Stimulated activated CD8-positive, alpha-beta memory T cell treated with anti-CD3 and anti-CD28 coated beads, Interleukin-4, amount 100 ng/mL, for 1 hour (primary cell): ENCODE data around the gene SLC37A2.

Experiments
- DNase-seq, 2 donors: peaks; one replicate each; pipeline ENCODE4 v3.0.0-alpha.2; 2020; ENCODE audit warnings: low read depth in 2 of 2, low spot score in 1 of 2

Gene SLC37A2

GRCh38 chr11:125108469-125108868 lies 45.4 kb downstream of the SLC37A2 start:
- DNase-seq = no peak

DNA sequence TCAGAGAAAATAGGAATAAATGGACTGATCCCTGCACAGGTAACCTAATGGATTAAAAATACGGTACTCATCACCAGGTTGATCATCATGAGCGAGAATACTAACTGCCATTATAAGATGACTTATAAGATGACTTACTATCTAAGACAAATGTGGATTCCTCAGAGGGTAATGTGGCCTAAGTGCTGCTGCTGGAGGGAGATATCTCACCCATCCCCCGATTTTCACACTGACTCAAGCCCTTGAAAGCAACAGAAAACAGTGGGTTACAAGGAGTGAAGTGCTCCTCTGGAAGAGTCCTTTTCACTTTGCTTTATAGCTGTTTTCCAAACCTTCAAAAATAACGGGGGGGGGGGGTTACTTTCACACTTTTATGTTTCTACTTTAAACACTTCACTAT lies 47.4 kb downstream of the SLC37A2 start:
- DNase-seq = no peak

DNA sequence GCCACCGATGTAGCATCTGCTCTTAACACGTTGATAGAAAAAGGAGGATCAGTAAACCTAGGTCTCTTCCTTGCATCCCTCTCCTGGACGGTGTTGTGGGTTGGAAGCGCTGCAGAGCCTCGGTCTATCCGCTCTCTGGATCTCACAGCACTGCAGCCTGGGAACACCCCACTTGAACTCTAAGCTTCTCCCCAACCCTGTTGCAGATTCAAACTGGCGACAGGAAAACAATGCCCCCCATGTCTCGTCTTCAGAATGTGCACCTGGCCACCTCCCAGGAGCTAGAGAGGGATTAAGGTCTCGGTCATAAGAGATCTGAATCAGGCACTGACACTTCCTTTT lies 47.9 kb downstream of the SLC37A2 start:
- DNase-seq = no peak

DNA sequence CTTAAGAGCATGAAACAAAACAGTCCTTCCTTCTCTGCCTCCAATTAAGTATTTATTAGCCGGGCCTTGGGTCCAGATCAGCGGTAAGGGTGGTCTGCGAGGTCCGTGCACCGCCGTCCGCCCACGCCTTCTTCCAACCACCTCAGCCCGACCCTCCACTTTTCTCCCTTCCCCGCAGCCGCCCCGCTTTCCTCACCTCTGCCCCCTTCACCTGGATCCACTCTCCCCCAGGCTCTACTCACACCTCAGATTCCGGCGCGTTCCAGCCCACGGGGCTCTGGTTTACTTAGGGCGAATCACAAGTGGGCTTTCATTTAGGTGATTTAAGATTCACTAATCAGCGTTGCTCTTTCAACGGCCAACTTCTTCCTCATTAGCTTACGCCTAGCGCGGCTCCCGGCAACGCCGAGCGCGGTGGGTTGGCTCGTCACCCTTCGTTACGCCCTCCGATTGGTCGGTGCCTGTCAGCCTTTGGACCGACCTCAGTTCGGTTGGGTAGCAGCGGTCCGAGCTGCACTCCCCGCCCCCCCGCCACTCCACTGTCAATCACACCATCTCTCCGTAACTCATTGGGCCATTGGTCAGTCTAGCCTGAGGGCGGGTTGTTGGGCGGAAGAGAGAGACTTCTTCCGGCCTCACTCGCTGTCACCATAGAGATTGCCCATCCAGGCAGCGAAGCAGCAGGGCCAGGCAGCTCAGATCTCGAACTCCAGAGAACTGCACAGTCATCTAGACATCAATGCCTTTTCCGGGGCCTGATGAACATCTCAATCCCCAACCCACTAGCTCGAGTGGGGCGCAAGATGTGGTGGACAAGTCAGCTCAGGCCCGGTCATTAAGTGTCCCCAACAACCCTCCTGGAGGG lies 48.5 kb downstream of the SLC37A2 start, which contains the start of gene TMEM218:
Gene TMEM218 (minus strand): TSS at position 284 of the 865 bp plus-strand sequence. CDS start 9,385 bp downstream, outside the sequence.
- DNase-seq = peak; percentile 90 to 91

DNA sequence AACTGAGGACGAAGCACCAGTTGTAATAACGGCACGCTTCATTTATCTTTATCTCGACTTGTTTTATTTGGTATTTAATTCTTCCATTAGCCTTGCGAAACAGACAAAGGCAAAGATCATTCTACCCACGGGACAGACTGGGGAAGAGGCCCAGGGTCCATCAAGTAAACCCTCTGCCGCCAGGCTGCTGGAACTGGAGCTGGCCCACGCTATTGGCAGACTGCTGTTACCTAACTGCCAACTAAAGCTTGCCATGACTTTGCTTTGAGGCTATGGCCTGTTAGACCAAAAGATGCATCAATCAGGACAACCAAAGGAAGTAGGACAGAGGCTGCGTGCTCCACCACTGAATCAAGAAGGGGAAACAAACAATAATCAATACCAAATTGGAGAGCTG lies 49.1 kb downstream of the SLC37A2 start:
- no peak for DNase-seq

DNA sequence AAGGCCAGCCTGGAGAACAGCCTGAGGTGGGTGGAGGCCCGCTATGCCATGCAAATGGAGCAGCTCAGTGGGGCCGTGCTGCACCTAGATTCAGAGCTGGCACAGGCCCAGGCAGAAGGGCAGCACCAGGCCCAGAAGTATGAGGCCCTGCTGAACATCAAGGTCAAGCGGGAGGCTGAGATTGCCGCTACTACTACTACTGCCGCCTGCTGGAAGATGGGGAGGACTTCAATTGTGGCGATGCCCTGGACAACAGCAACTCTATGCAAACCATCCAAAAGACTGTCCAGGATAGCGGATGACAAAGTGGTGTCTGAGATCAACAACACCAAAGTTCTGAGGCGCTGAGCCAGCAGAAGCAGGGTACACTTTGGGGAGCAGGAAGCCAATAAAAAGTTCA lies 51.4 kb downstream of the SLC37A2 start:
- no peak for DNase-seq

- DNase-seq = no peak
These were observed 54.3 kb downstream of the SLC37A2 start for GRCh38 chr11:125117429-125117828.

- DNase-seq = no peak
These were observed 60.3 kb downstream of the SLC37A2 start for GRCh38 chr11:125123194-125123946.

- DNase-seq = no peak
These were observed 61.0 kb downstream of the SLC37A2 start for GRCh38 chr11:125123947-125124617.

- DNase-seq = no peak
These were observed 61.5 kb downstream of the SLC37A2 start for GRCh38 chr11:125124618-125124992.

DNA sequence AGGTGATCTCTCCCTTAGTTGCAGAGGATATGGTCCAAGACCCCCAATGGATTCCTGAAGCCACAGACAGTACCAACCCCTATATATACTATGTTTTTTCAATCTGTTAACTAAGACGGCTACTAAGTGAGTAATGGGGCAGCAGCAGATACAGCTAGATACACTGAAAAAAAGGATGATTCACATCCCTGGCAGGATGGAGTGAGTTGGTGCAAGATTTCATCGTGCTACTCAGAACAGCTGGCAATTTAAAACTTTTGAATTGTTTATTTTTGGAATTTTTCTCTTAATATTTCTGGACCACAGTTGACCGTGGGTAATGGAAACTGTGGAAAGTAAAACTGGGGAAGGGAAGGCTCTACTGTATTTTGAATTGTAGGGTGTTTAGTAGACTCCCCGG lies 65.3 kb downstream of the SLC37A2 start:
- DNase-seq = no peak

DNA sequence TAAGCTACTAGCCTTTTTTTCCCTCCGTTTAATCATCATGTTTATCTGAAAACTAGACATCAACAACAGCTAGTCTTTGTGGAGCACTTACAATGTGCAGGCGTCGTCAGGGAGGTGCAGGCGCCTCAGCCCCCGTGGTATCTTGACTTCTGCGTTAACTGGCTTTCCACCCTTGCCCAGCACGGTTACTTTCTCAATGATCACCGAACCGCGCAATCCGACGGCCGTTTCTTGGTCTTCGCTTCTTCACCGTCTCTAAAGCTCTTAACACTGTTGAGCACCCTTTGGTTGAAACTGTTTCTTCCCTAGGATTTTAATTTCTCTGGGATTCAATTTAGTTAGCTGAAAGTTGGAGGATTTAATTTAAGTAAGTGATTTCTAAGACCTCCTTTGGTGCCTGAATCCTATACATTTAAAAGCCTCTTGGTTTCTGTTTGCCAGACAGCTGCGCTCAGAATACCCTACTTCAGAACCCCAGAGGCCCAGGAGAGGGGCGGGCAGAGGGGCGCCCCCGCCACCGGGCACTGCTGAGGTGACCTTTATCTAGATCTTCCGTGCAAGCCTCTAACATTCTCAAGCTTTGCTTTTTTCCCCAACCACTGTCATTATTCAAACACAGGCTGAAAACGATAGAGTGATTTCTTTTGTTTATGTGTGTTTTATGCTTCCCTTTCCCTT lies 66.3 kb downstream of the SLC37A2 start:
- DNase-seq = no peak

DNA sequence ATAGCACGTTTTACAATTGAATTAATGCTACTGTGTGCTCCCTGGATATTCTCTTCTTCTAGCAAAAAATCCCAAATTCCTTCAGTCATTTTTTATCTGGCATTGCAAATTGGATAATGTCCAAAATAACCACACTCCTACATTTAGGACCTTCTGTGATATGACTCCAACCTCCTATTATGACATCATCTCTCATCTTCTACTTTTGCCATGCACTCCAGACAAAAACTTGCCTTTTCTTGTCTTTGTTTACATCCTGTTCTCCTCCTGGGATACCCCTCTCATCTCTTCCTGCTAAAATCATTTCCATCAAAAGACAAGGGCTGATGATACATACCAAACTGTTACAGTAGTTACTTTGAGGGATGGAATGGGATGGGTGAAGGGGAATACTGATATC lies 69.0 kb downstream of the SLC37A2 start:
- no peak for DNase-seq

DNA sequence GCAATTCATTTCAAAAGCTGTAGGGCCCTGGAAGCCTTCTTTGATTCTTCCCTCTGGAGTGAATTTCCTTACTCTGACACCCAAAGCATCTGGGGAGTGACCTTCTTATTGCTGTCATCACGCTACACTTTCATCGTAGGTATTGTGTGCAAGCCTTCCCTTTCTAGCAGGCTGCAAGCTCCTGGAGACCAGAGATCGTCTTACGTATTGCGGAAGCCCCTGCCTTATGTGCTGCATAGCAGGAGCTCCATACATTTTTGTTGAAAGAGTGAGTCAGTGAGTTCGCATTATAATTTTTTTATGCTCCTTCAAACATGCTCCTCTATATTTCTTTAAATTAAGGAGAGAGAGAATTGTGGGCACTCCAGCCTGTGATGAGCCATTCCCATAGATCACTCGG lies 69.5 kb downstream of the SLC37A2 start:
- DNase-seq = no peak

GRCh38 chr11:125136001-125136400 lies 72.9 kb downstream of the SLC37A2 start:
- DNase-seq = no peak

DNA sequence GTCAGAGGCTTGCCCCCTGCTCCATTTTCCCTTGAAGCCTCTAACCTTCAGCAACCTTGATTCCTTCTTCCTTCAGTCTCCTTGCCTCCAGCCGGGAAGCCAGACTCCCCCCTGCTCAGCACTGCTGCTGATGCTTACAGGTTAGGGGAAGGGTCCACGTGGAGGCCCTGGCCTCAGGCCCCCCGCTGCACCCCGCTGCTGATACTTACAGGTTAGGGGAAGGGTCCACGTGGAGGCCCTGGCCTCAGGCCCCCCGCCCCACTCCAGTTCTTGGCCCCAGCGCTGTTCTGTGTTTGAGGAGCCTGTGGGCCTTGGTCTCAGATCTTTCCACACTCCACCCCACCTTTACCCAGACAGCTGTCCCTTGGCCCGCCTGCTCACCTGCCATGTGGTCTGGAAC lies 75.9 kb downstream of the SLC37A2 start:
- no peak for DNase-seq

GRCh38 chr11:125139778-125140177 lies 76.7 kb downstream of the SLC37A2 start:
- no peak for DNase-seq
